ENCODE results near the gene EVA1A. TPM values are rescaled to one million over a fixed set of nuclear protein-coding genes. Genes with fewer than 3 reads are reported as not detected.

The EVA1A gene
- total and polyA plus RNA-seq, 3 donors from 2014 or later, result 5.2 to 13.8 (median 10.3) TPM

DNA sequence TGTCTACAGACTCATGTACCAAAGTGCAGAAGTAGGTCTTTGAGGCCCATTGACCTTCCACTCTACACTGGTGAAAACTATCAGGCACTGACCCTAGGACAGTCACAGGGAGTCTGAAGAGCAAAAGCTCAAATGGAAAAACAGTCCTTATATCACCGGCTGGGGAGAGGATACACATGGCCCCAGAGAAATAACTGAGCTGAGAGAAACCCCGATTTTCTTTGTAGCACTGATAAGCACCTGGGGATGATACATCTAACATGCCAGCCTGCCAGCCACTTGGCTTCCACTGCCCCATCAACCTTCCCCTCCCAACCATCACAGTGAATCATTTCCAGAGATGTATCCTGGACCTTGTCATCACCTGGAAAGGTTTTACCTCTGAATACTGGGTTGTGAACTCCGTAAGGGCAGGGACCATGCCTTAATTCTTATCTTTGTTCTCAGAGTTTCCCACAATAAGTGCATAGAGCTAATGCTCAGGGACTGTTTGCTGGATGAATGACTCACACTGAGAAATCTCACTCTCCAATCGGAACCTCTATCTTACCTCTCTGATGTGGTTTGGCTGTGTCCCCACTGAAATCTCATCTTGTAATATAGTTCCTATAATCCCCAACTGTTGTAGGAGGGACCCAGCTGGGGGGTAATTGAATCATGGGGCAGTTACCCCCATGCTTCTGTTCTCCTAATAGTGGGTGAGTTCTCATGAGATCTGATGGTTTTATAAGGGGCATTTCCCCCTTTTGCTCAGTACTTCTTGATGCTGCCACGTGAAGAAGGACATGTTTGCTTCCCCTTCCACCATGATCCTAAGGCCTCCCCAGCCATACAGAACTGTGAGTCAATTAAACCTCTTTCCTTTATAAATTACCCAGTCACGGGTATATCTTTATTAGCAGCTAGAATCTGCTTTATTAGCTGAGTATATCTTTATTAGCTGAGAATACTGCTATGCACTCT is 37.1 kb downstream of the EVA1A start:
- no peak for TF ChIP-seq POLR2A (IDR thresholded peaks at IDR 0.05)
- TF ChIP-seq, protein P1, sequence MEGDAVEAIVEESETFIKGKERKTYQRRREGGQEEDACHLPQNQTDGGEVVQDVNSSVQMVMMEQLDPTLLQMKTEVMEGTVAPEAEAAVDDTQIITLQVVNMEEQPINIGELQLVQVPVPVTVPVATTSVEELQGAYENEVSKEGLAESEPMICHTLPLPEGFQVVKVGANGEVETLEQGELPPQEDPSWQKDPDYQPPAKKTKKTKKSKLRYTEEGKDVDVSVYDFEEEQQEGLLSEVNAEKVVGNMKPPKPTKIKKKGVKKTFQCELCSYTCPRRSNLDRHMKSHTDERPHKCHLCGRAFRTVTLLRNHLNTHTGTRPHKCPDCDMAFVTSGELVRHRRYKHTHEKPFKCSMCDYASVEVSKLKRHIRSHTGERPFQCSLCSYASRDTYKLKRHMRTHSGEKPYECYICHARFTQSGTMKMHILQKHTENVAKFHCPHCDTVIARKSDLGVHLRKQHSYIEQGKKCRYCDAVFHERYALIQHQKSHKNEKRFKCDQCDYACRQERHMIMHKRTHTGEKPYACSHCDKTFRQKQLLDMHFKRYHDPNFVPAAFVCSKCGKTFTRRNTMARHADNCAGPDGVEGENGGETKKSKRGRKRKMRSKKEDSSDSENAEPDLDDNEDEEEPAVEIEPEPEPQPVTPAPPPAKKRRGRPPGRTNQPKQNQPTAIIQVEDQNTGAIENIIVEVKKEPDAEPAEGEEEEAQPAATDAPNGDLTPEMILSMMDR (IDR thresholded peaks at IDR 0.05), result no peak
- no peaks in the 10 kb centered on the region for H3K36me3 ChIP-seq (ENCODE audit: low read depth, missing control alignments)
- H3K9me3 ChIP-seq, result no peaks in the 10 kb centered on the region
- no peak overlapping the region for H3K27ac ChIP-seq
- intact Hi-C loops (cut with DNase I; ENCODE audit: low total_unique reads), result no loop called here
- no peaks in the 10 kb centered on the region for H3K4me1 ChIP-seq
- no peak for DNase-seq
- no peak overlapping the region for H3K4me3 ChIP-seq
- H3K27me3 ChIP-seq, result no peaks in the 10 kb centered on the region
- WGBS, 2 donors, result 85 to 89% methylated on average over 6 of the region's 6 CpGs

DNA sequence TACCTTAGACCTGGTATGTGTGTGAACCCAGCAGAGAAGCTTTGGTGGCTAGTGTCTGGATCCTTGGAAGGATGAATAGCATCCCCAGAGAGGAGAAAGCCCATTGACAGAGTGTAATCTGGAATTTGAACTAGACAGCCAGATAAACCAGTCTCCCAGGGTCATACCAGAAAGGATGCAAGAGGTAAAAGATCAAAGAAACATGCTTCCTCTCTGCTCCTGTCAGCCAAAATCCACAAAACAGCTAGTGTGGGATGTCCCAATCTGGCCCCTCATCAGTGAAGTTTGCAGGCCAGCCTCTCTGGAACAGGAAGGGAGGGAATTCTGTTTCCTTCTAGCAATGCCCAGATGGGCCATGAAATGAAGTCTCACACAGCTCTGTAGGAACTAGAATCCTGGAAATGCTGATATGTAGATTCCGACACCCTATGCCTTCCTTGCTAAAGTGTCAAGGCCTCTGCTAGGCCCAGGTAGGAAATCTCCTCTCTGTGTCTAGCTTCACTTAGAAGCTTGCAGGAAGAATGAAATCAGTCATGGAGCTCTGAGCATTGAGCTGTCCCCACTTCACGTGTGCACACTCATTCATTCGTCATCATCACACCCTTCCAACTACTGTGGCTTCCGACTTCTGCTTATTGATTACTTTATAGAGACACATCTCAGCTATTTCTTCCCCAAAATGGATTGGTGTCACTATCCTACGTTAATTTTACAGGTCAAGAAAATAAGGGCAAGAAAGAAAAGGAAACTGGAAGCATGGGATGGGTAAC is 38.0 kb downstream of the EVA1A start:
- 88 to 93% methylated on average over 5 of the region's 5 CpGs for WGBS, 2 donors
- Histone ChIP-seq H3K36me3 (ENCODE audit: low read depth, missing control alignments) (no peaks in the 10 kb centered on the region), H3K4me1 (no peaks in the 10 kb centered on the region), H3K4me3 (no peak overlapping the region), H3K9me3 (no peaks in the 10 kb centered on the region), H3K27me3 (no peaks in the 10 kb centered on the region), H3K27ac (no peak overlapping the region)
- intact Hi-C loops (cut with DNase I; ENCODE audit: low total_unique reads), result no loop called here
- no peak for TF ChIP-seq POLR2A (IDR thresholded peaks at IDR 0.05)
- DNase-seq, result no peak

DNA sequence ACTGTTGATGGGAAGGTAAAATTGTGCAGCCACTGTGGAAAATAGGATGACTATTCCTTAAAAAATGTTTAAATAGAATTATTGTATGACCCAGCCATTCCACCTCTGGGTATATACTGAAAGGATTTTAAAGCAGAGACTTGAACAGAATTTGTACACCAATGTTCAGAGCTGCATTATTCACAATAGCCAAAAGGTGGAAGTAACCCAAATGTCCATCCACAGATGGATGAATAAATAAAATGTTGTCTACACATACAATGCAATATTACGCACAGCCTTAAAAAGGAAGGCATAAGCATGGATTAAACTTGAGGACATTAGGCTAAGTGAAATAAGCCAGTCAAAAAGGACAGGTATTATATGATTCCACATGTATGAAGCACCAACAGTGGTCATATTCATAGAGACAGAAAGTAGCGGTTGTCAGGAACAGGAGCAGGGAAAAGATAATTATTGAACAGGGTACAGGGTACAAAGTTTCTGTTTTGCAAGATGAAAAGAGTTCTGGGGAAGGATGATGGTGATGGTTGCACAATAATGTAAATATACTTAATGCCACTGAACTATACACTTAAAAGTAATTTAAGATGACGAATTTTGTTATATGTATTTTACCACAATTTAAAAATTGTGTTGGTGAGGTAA is 39.4 kb downstream of the EVA1A start:
- no peaks in the 10 kb centered on the region for H3K27me3 ChIP-seq
- no peak overlapping the region for H3K27ac ChIP-seq
- no peaks in the 10 kb centered on the region for H3K36me3 ChIP-seq (ENCODE audit: low read depth, missing control alignments)
- H3K4me1 ChIP-seq, result no peaks in the 10 kb centered on the region
- DNase-seq, result no peak
- no peaks in the 10 kb centered on the region for H3K9me3 ChIP-seq
- TF ChIP-seq, protein P1 (IDR thresholded peaks at IDR 0.05), result no peak
- no peak for TF ChIP-seq POLR2A (IDR thresholded peaks at IDR 0.05)
- intact Hi-C loops (cut with DNase I; ENCODE audit: low total_unique reads), result no loop called here
- 95% methylated on average over 3 of the region's 3 CpGs for WGBS, 2 donors
- no peak overlapping the region for H3K4me3 ChIP-seq

DNA sequence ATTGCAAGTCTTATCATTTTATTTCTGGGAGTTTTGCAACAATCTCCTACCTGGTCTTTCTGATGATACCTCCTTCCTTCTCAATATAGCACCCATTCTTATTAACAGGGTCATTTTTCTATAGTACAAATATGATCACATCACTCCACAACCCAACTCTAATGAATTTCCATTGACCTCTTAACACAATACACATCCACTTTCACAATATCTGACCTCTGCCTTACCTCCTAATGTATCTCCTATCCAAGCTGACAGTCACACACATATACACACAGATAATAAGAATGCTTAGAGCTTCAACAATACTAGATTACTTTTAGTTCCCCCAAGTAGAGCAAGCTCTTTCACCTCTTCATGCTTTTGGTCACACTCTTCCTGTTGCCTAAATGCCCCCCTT is 40.9 kb downstream of the EVA1A start:
- intact Hi-C loops (cut with DNase I; ENCODE audit: low total_unique reads), result no loop called here

More for the DNA sequence above, 40.9 kb downstream of the EVA1A start:
- Histone ChIP-seq H3K27ac (no peak overlapping the region), H3K27me3 (no peaks in the 10 kb centered on the region), H3K36me3 (ENCODE audit: low read depth, missing control alignments) (no peaks in the 10 kb centered on the region), H3K4me1 (no peaks in the 10 kb centered on the region), H3K4me3 (no peak overlapping the region), H3K9me3 (no peaks in the 10 kb centered on the region)
- DNase-seq, result no peak
- TF ChIP-seq, protein P1 (IDR thresholded peaks at IDR 0.05), result no peak
- TF ChIP-seq POLR2A (IDR thresholded peaks at IDR 0.05), result no peak

All from testis (tissue), 3 donors.